ENCODE results near the gene CNGA2. TPM values are rescaled to one million over a fixed set of nuclear protein-coding genes. Genes with fewer than 3 reads are reported as not detected.

The CNGA2 gene
- total RNA-seq, 2 donors from 2014 or later: not detected

GRCh38 chrX:151792505-151792904 lies 58.0 kb downstream of the CNGA2 start:
- Histone ChIP-seq H3K27me3 (no peaks in the 10 kb centered on the region), H3K27ac (no peak overlapping the region), H3K9ac (ENCODE audit: low read depth in 2 of 2, low read length in 2 of 2) (no peak overlapping the region), H3K9me3 (no peaks in the 10 kb centered on the region), H3K4me3 (no peak overlapping the region), H3K36me3 (no peaks in the 10 kb centered on the region), H3K4me1 (no peaks in the 10 kb centered on the region)
- intact Hi-C loops (cut with DNase I): no loop called here
- TF ChIP-seq, protein P1, sequence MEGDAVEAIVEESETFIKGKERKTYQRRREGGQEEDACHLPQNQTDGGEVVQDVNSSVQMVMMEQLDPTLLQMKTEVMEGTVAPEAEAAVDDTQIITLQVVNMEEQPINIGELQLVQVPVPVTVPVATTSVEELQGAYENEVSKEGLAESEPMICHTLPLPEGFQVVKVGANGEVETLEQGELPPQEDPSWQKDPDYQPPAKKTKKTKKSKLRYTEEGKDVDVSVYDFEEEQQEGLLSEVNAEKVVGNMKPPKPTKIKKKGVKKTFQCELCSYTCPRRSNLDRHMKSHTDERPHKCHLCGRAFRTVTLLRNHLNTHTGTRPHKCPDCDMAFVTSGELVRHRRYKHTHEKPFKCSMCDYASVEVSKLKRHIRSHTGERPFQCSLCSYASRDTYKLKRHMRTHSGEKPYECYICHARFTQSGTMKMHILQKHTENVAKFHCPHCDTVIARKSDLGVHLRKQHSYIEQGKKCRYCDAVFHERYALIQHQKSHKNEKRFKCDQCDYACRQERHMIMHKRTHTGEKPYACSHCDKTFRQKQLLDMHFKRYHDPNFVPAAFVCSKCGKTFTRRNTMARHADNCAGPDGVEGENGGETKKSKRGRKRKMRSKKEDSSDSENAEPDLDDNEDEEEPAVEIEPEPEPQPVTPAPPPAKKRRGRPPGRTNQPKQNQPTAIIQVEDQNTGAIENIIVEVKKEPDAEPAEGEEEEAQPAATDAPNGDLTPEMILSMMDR (IDR thresholded peaks at IDR 0.05): no peak
- DNase-seq: no peak

DNA sequence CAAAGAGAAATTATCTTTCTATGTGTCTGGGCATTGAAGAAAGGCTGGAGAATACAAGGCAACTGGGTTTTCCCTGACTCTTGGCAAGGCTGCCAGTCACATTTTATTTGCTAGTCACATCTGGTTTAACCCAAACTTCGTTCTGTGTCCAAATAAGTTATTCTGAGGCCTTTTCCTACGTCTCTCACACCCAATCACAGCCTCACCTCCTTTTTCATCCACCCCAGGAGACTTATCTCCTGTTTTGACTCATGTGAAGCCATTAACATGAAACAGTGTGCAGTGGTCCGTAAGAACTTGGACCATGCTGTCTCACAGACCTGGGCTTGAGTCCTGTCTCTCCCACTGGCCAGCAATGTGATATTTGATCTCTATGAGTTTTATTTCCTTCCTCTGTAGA lies 59.3 kb downstream of the CNGA2 start:
- TF ChIP-seq, protein P1 (IDR thresholded peaks at IDR 0.05): no peak
- H3K4me3 ChIP-seq: no peak overlapping the region
- no peaks in the 10 kb centered on the region for H3K27me3 ChIP-seq
- DNase-seq: no peak
- no peaks in the 10 kb centered on the region for H3K36me3 ChIP-seq
- intact Hi-C loops (cut with DNase I): no loop called here
- no peaks in the 10 kb centered on the region for H3K4me1 ChIP-seq
- no peak overlapping the region for H3K27ac ChIP-seq
- H3K9me3 ChIP-seq: no peaks in the 10 kb centered on the region
- no peak overlapping the region for H3K9ac ChIP-seq (ENCODE audit: low read depth in 2 of 2, low read length in 2 of 2)

Other genes with a start within 250 kb of the CNGA2 start
- not detected for gene PASD1, start 171.1 kb upstream of the CNGA2 start, total RNA-seq
- under 1 TPM; 0.05 to 0.96 TPM for gene PRRG3, start 39.3 kb upstream of the CNGA2 start, total RNA-seq
- gene FATE1, start 18.7 kb upstream of the CNGA2 start, total RNA-seq: not detected
- not detected for gene MAGEA4, start 178.1 kb downstream of the CNGA2 start, total RNA-seq
- 10 to 100 TPM in 1 of 2 donors, 1 to 10 TPM in 1; 6.4 to 11.9 TPM for gene GABRE, start 239.9 kb downstream of the CNGA2 start, total RNA-seq